Stimulated activated CD8-positive, alpha-beta memory T cell treated with anti-CD3 and anti-CD28 coated beads, Interleukin-2, amount 100 ng/mL, for 48 hours (primary cell): ENCODE data around the gene SCUBE1.
A peak's percentile ranks its signal among the peaks of the same experiment; 100 is the strongest.

Experiments used
- DNase-seq, 2 donors: peaks; one replicate each; pipeline ENCODE4 v3.0.0-alpha.2; 2020; ENCODE audit warnings: low read depth in 2 of 2

The SCUBE1 gene

DNA sequence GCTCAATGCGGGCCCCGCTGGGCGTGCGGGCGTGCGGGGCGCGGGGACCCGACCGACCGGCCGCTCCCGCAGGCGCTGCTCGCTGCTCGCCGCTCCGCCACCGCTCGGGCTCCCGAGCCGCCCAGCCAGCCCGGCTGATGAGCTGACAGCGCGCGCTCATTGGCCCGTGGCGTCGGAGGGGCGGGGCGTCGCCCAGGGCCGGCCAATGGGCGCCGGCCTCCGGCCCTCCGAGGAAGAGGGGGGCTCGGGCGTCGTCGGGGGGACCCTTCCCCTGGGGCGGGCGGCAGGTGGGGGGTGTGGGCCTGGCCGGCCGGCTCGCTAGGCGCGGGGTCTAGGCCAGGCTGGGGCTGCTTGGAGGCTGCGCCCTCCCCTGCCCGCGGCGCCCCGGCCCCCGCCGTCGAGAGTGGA is at the start of gene SCUBE1:
SCUBE1 (minus strand) TSS at position 111 of the 408 bp plus-strand sequence. CDS start 111 bp downstream, outside the sequence.
- peak; percentile 31 to 45 for DNase-seq

DNA sequence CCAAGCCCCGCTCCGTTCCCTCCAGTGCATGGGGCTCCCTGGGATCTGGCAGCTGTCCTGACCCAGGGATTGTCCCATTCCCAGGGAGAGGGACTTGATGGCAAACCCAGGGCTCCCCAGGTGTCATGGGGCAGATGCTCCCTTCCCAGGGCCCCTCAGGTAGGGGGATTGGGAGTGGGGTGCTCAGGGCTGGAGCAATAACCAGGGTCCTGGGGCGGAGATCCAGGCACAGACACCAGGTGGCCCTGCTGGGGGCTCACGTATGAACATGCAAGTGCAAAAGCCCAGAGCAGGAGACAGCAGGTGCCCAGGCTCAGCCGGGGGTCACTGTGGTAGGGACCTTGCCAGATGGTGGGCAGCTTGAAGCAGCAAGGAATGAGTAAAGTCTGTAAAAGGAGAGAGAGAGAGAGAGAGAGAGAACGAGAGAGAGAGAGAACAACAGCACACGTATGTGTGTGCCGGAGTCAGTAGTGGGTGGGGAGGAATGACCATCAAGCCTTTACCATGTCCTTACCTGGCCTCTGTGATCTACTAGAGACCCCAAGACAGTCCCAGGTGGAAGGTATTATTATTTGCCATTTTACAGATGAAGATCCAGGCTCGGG is 49.3 kb upstream of the SCUBE1 start:
- DNase-seq = no peak

DNA sequence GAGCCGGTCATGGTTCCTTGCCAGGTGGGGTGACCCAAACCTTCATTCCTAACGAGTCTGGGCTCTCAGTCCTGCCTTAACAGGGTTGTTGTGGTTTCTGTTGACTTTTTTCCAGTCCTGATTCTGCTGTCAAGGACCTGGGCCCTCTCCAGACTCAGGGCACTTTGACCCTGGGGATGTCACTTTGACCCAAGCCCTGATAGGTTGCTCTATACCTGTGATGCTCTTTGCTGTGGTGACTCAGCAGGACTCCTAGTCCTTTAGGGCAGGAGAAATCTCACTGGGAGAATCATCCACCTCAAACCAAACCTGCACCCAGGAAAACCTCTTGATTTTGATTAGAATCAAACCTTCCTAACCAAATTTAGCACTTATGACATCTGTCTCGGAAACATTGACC is 48.1 kb upstream of the SCUBE1 start:
- DNase-seq = no peak

DNA sequence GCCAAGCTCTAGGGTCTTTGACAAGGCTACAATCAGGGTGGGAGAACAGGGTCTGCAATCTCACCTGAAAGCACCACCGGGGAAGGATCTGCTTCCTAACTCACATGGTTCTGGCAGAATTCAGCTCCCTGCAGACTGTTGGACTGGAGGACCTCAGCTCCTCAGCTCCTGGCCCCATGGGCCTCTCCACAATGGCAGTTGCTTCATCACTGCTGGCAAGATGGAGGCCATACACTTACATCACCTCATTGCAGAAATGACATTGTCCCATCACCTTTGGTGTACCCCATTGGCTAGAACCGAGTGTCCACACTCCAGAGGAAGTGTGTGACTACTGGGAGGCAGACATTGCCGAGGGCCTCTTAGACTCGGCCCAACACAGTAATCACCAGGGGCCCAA is 47.7 kb upstream of the SCUBE1 start:
- no peak for DNase-seq

DNA sequence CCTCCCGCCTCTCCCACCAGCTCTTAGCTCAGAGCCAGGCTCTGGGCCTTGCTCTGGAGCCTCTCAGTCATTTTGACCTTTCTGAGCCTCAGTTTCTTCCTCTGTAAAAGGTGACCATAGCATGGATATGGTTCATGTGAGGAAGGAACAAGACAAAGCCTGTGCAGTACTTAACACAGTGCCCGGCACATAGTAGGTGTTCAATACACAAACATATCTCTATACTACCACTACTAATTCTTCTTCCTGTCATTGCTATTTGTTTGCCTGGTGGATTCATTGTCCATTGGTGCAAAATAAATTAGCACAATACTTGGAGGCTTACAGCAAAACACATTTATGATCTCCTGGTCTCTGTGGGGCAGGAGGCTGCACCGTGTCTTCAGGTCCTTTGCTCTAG is 47.0 kb upstream of the SCUBE1 start:
- DNase-seq = no peak

DNA sequence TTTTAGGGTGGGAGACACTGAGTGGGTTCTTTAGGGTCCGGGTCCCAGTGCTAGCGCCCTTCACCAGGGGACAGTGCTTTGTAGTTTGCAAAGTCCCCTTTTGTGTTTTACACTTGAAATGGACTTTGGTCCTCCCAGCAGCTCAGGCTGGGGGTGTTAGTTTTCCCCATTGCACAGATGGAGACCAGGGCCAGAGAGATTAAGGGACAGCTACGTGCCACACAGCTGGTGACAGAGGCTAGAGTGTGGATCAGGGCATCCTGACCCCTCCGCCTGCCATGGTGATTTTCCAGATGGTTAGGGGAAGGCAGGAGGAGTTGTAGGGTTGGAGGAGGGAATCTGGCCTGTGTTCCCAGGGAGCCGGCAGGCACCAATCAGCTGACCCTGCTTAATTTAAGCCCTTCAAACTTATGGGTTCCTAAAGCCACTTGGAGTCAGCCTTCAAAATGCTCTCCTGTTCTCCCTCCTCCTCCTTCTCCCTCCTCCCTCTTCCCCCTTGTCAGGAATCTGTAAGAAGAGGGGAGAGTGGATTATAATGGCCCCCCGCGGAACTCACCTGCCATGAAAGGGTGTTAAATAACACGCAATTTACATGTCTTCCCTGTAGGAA is 46.2 kb upstream of the SCUBE1 start:
- no peak for DNase-seq

DNA sequence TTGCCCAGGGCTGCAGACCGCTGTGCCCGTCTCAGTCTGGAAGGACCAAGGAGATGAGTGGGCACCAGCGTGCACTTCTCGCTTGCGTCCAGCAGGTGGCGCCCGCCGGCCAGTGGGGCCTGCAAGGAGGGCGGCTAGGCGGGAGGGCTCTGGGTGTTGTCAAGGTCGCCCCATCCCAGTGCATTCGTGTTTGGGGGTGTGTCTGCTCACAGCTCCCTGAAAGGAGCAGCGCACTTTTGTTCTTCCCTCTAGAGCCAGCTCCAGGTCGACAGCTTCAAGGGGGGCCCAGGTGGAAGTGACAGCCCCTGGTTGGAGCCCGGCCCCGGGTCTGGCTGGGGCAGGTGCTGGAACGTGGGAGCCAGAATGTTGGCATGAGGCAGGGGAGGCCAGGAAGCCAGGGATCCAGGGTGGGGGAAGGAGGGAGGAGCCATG is 45.3 kb upstream of the SCUBE1 start:
- DNase-seq = peak; percentile 66 to 71

DNA sequence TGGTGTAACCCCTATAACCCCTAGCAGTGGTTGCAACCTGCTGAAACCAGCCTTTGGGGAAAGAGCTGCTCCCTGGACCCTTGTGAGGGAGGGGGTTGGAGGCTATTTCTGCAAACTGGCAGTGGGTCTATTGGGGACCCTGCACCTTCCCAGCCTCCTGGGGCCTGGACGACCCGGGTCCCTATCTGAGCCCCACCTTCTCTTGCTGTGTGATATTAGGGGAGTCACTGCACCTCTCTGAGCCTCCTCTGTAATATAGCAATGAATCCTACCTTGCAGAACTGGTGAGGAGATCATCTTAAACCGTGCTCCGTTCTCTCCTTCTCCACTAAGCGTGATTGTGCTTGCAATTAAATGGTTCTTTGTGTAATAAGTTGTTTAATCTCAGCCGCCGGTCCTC is 44.6 kb upstream of the SCUBE1 start:
- no peak for DNase-seq

DNA sequence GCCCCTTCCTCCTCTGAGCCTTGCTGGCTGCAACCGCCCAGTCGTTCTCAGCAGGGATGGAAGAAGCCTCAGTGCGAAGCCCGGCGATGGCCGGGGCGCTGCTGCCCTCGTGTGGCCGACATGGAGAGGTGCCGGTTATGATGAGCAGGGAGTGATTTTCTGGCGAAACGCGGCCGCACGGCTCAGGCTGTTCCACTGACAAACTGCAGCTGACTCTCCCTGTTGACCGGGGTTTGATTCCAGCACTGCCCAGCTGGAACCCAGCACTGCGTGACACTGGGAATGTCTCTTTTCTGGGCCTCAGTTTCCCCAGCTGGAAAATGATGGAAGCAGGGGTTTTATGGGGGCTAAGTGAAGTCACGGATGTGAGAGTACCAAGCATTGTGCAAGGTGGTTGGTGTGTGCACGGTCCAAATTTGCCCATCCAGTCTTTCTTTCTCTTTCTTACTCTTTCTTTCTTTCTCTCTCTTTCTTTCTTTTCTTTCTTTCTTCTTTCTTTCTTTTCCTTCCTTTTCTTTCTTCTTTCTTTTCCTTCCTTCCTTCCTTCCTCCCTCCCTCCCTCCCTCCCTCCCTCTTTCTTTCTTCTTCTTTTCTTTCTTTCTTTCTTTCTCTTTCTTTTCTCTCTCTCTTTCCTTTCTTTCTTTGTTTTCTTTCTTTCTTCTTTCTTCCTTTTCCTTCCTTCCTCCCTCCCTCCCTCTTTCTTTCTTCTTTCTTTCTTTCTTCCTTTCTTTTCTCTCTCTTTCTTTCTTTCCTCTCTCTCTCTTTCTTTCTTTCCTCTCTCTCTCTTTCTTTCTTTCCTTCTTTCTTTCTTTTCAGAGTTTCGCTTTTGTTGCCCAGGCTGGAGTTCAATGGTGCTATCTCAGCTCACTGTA is 42.8 kb upstream of the SCUBE1 start:
- DNase-seq = peak; percentile 57 to 58

DNA sequence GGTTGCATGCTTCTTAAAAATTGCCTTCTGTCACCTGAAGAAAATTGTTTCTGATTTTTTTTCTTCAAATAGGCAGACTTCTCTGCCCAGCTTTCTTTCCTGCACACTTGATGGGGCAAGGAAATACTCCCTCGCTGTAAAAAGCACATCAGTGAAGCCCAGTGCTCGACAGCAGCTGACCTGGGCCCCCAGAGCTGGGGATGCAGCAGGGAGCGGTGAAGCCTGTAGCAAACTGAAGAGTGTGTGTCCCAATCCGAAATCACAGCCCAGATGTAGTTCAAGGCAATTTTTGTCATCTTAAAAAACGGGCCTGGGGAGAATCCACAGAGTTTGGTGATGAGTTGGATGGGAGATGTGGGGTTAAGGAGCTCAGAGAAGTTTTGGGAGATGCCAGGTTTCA is 41.7 kb upstream of the SCUBE1 start:
- DNase-seq = no peak

DNA sequence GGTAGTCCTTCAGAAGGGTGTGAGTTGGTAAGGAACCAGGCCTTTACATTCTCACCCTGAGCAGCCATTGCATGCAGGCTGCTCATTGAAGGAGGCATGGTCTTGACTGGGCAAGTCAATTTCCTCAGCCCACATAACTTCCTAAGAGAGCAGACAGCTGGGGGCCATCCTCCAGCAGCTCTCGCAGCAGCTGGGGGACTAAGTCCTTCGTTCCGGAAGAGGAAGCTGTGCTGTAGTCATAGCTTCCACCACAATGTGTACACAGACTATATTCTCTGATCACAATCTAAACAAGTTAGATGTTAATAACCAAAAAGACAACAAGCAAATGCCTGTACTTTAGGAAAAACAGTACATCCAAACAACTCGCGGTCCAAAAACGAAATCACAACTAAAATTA is 38.5 kb upstream of the SCUBE1 start:
- no peak for DNase-seq

DNA sequence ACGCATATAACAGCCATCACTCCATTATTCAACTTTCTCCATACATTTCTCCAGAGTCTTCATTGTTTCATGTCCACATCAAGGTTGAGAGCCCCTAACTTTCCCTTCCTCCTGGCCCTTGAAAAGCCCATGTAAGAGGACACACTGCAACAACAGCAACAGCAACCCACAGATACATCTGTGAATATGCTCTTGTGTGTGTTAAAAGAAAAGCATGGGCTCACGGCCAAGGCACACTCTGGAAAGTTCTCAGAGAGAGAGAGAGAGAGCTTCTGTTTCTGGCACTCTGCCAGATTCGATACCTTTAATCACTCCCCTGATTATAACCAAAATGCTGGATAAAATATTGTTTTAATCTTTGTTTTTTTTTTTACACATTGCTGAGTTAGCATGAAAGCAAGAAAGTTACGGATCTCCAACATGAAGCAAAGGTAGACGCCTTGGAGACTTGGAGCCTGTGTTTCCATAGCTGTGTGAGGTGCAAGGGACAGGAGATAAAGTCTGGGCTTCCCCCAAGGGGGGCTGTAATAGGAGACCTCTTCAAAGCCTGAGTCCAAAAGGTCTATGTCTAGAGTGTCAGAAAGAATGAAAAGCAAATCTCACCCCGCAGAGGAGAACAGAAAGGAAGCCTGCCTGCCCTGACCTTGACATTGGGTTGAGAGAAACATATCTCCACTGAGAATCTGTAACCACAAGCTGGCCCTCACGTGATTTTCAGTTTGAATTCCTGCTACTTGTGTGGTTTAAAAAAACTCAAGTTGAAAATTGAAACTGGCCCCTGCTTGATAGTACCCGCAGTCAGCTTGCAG is 34.9 kb upstream of the SCUBE1 start:
- DNase-seq = no peak

DNA sequence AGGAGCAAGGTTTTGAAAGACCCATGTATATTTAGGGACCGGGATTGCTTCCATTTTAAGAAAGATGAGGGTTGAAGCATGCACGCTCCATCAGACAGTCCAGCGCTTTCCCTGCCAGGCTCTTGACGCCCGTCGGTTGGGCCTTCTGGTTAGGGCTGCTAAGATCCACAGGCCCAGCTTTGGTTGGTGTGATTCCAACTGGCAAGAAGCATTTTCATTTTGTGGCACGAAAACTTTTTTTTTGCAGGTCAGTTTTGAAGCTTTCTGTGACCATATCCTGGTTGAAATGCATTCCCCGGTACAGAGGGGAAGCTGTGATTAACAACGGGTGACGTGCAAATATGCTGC is 34.4 kb upstream of the SCUBE1 start:
- DNase-seq = no peak

DNA sequence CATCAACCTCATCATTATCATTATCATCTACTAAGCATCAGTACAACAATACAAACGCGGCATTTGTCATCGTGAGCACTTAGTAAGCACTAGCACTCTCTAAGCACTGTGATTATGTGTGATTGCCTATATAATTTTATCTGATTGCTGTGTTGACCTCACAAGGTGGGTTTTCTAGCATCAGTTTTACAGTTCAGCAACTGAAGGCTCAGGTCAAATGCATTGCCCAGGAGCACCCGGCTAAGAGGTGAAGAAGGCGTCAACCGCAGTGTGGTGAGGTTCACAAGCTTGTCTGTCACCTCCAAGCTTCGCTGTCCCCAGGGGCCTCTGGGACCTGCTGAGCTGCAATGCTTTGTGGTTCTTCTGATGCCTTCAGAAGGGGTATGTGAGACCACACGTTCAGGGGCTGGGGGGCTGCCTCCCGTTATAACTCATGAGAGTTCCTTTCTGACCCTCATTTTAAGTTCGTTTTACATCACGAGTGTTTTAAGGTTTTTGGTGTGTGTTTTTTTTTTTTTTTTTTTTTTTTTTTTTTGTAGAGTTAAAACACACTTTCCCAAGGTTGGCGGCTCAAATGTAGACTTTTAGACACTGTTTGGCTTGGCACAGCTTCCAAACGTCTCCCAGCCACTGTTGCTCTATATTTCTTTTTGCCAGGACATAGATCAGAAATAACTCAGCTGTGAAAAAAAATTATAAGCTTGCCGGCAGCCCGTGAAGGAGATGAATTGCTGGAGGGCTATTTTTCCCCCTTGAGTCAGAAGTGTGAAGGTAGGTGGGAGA is 33.8 kb upstream of the SCUBE1 start:
- DNase-seq = peak; percentile 32 to 33

DNA sequence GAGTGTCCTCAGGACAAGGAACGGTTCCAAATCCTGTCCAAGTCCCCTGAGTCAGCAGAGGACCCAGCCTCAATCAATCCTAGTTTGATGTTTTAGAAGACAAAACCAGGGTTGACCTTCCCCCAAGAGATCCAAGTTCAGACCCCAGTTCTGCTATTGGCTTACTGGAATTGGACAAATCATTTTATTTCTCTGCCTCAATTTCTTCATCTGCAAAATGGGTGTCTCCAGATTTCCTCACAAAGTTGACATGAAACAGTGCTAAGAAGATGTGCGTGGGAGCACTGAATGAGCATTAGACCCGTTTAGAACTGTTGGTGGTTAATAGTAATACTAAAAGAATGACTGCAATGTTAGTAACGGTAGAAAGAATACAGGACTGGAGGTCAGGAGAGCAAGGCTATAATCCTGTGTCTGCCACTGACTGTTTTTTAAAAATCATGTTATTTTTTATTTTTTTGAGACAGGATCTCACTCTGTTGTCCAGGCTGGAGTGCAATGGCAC is 32.8 kb upstream of the SCUBE1 start:
- no peak for DNase-seq

DNA sequence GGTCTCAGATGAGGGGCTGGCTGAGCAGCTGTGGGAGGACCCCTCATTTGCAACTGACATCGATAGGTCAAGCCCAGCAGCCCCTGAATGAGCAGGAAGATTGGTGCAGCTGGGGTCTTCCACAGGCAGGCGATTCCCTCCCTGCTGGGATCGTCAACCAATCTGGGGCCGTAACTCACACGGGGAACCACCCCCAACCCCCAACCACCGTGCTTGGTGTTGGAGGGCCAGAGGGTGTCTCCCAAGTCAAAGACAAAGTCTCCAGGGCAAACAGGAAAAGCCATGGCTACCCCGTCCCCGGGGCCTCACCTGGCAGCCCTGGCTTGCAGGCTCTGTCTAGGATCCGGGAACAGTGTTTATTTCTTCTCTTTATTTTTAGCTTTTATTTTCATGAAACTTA is 26.9 kb upstream of the SCUBE1 start:
- no peak for DNase-seq

DNA sequence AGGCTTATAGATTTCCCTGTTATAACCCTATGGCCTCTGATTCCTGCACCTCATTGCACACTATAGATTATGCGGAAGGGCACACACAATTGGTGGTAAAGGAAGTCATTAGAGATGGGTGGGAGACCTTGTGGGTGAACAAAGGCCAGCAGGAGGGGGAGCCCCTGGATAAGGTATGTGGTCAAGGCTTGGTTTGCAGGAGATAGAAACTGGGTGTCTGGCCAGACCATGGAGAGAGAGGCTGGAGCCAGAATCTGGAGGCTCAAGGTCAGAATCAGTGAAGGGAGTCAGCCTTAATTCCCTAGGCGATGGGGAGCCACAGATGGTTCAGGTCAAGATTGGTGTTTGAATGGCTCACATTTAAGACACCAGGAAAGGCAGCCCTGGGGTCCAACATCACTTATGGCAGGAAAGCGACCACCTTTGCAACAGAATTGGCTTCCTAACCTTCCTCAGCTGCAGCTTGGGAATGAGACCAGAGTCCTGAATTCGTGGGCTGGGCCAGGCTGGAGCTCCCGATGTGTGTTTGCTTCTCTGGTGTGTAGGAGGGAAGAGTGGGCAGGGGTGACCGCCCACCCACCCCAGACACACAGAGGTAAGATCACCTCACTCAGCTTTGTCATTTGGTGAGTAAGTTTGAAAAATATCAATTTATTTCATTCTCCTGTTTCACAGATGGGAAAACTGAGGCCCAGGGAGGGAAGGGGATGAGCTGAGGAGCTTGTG is 22.7 kb upstream of the SCUBE1 start:
- no peak for DNase-seq

DNA sequence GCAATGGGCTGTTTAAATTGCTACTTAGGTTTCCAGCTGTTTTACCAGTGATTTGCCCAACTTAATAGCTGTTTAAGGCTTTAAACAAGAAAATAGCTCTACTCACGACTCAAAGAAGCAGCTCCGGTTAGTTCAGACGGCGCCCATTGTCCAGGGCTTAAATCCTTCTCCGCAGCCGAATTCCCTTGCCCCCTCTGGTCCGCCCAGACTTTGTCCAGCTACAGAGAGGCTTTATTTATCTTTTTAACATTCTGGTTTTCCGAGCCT is 20.9 kb upstream of the SCUBE1 start:
- no peak for DNase-seq

DNA sequence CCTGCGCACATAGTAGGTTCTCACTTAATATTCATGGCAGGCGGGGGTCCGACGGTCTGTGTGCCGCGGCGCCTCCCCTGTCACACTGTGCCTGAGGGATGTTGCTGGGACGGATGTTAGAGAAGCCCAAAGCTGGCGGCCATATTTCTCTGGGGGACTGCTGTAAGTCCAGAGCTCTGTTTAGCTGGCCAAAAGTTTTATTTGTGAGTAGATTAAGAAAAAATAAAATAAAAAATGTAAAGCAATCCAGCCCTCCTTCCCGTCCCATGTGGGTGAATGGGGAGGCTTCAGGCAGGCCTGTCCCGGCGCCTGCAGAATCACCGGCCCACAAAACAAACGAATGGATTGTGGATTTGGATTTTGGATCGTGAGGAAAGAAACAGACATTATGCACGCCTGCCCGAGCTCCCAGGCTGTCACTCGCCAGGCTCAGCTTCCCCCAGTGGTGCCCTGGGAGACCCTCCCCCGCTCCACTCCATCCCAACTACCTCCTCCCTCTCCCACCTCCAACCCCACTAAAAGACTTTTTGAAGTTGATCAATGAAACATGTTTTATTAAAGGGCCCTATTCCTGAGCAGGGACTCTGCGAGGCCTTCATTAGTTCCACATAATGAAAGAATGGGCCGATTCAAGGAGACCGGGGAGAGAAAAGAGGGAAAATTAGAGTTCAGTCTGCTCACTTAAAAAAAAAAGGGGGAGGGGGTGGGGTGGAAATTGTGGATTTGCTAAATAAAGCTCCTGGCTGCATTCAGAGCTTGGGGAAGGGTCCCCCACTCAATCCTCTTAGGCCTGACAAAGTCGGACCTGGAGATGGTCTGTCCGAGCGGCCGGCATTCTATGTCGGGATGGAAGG is 20.4 kb upstream of the SCUBE1 start:
- DNase-seq = no peak

DNA sequence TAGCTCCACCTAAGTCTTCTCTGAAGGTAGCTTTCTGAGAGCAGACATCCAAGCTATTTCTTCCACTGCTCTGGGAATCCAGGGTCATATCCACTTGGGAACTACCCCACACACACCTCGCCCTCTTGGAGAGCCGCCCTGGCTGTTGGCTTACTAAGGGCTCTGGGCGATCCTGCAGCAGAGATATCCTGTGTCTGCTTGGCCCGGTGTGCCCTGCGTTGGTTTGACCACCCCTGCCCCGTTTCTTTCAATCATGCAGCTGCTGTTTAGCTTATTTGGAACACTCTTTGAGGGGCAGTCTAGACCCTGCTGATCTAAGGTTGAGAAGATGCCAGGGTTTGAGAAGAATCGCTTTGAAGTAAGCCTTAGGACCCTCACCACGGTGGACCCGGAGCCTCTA is 17.4 kb upstream of the SCUBE1 start:
- no peak for DNase-seq
